ENCODE results near the gene ONECUT2.

The ONECUT2 gene

GRCh38 chr18:57437402-57437765 lies 2.2 kb downstream of the ONECUT2 start:
- Histone ChIP-seq H4K20me1 (peaks cover 72% of the 10 kb centered on the region), H3K4me1 (peaks cover 34% of the 10 kb centered on the region), H3K36me3 (no peaks in the 10 kb centered on the region), H3K4me3 (peak overlapping the region; percentile 71), H3K27ac (no peak overlapping the region), H3K9ac (no peak overlapping the region), H3K4me2 (peak overlapping the region; percentile 97), H3K27me3 (peaks cover 94% of the 10 kb centered on the region), H3K9me3 (no peaks in the 10 kb centered on the region)
- TF ChIP-seq Cebpa-rat (IDR thresholded peaks at IDR 0.05) = no peak

- no peaks in the 10 kb centered on the region for H3K9me3 ChIP-seq
- 0 out of 2 replicates have a peak overlapping the region, but pooled peaks have one; percentile 12 for H3K27ac ChIP-seq
- H3K4me2 ChIP-seq = peak overlapping the region; percentile 97
- H3K4me3 ChIP-seq = peak overlapping the region; percentile 71
- peak overlapping the region; percentile 68; the same call in 1 of the 2 replicates for H3K9ac ChIP-seq
- TF ChIP-seq Cebpa-rat (IDR thresholded peaks at IDR 0.05) = no peak
- H3K4me1 ChIP-seq = peaks cover 34% of the 10 kb centered on the region
- H4K20me1 ChIP-seq = peaks cover 73% of the 10 kb centered on the region
- peaks cover 94% of the 10 kb centered on the region for H3K27me3 ChIP-seq
- H3K36me3 ChIP-seq = no peaks in the 10 kb centered on the region
Observed at GRCh38 chr18:57437766-57438671, 2.8 kb downstream of the ONECUT2 start.

DNA sequence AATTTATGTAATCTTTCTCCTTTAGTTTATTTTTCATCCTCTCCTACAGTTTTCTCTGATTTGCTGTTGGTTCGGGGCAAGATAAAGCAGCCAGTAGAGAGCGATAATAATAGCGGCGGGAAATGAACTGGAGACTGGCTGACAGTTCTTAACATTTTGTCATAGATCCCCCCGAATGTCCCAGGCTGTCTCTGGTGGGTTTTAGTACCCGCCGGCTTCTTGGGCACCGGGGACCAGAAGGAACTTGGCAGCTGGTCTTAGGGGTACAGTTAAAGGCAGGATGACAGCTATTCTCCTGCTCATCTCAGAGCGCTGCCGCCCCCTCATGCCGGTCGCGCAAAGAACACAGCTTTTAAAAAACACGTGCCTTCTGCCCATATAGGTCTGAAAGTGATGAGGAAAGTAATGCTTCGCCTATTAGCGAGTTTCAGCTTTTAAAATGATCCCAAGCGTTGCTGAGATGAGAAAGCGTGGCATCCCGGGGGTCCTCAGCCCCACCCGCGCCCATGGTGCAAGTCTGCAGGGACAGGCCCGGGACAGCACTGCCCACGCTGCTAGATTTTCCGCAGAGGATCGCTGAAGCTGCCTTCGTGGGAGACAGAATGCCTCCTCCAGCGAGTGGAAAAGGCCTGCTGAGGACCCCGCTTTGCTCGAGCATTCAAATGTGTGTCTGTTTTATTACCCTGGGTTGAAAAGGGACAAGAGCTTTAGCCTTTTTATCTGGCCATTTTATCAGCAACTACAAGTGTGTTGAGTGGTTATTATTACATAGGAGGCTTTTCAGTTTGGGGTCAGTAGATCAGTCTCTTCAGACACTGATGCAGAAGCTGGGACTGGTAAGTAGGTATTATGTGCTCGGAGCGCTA lies 3.8 kb downstream of the ONECUT2 start:
- peak overlapping the region; percentile 97 for H3K4me2 ChIP-seq
- H3K4me1 ChIP-seq = peaks cover 33% of the 10 kb centered on the region
- H3K27ac ChIP-seq = no peak overlapping the region
- peaks cover 94% of the 10 kb centered on the region for H3K27me3 ChIP-seq
- H4K20me1 ChIP-seq = peaks cover 73% of the 10 kb centered on the region
- no peaks in the 10 kb centered on the region for H3K9me3 ChIP-seq
- H3K4me3 ChIP-seq = peak overlapping the region; percentile 71
- TF ChIP-seq Cebpa-rat (IDR thresholded peaks at IDR 0.05) = no peak
- H3K9ac ChIP-seq = 0 out of 2 replicates have a peak overlapping the region, but pooled peaks have one; percentile 68
- no peaks in the 10 kb centered on the region for H3K36me3 ChIP-seq

DNA sequence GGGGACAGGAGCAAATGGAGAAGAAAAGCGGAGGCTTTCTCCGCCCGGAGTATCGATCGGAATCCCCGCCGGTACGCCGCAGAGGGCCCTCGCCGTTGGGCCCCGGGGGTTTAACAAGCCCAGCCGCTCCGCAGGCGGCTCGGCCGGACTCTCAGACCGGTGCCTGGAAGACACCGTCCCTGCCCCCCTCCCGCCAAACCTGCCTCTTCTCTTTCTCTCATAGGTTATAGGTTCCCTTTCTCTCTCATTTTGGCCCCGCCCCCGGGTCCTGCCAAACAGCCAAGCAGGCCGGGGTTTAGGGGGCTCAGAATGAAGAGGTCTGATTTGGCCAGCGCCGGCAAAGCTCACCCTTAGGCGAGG lies 4.4 kb downstream of the ONECUT2 start:
- H3K4me2 ChIP-seq = no peak overlapping the region
- no peak overlapping the region for H3K27ac ChIP-seq
- peaks cover 94% of the 10 kb centered on the region for H3K27me3 ChIP-seq

GRCh38 chr18:57439985-57440330 lies 4.8 kb downstream of the ONECUT2 start:
- peaks cover 94% of the 10 kb centered on the region for H3K27me3 ChIP-seq
- H3K9me3 ChIP-seq = no peaks in the 10 kb centered on the region
- no peak overlapping the region for H3K9ac ChIP-seq
- no peak for TF ChIP-seq Cebpa-rat (IDR thresholded peaks at IDR 0.05)
- H3K36me3 ChIP-seq = no peaks in the 10 kb centered on the region
- no peak overlapping the region for H3K27ac ChIP-seq
- no peak overlapping the region for H3K4me2 ChIP-seq
- H3K4me3 ChIP-seq = no peak overlapping the region
- H4K20me1 ChIP-seq = peaks cover 73% of the 10 kb centered on the region
- peaks cover 26% of the 10 kb centered on the region for H3K4me1 ChIP-seq

More for the DNA sequence above, 4.4 kb downstream of the ONECUT2 start:
- H3K4me3 ChIP-seq = no peak overlapping the region
- H3K9me3 ChIP-seq = no peaks in the 10 kb centered on the region
- H3K4me1 ChIP-seq = peaks cover 27% of the 10 kb centered on the region
- TF ChIP-seq Cebpa-rat (IDR thresholded peaks at IDR 0.05) = no peak
- H3K9ac ChIP-seq = no peak overlapping the region
- H4K20me1 ChIP-seq = peaks cover 72% of the 10 kb centered on the region
- H3K36me3 ChIP-seq = no peaks in the 10 kb centered on the region

- Histone ChIP-seq H3K4me3 (no peak overlapping the region), H3K27me3 (peaks cover 97% of the 10 kb centered on the region), H3K9me3 (no peaks in the 10 kb centered on the region), H3K4me2 (peak overlapping the region; percentile 65), H3K36me3 (no peaks in the 10 kb centered on the region), H4K20me1 (peaks cover 73% of the 10 kb centered on the region), H3K9ac (no peak overlapping the region), H3K27ac (no peak overlapping the region), H3K4me1 (peaks cover 26% of the 10 kb centered on the region)
- TF ChIP-seq Cebpa-rat (IDR thresholded peaks at IDR 0.05) = no peak
Observed at GRCh38 chr18:57440331-57441070, 5.3 kb downstream of the ONECUT2 start.

GRCh38 chr18:57441071-57441794 lies 6.1 kb downstream of the ONECUT2 start:
- Histone ChIP-seq H3K4me1 (peaks cover 26% of the 10 kb centered on the region), H3K9ac (no peak overlapping the region), H3K4me3 (peak overlapping the region; percentile 52), H3K36me3 (no peaks in the 10 kb centered on the region), H4K20me1 (peaks cover 80% of the 10 kb centered on the region), H3K9me3 (no peaks in the 10 kb centered on the region), H3K4me2 (peak overlapping the region; percentile 65), H3K27me3 (peaks cover 96% of the 10 kb centered on the region), H3K27ac (no peak overlapping the region)
- TF ChIP-seq Cebpa-rat (IDR thresholded peaks at IDR 0.05) = no peak

GRCh38 chr18:57443247-57443646 lies 8.1 kb downstream of the ONECUT2 start:
- Histone ChIP-seq H3K9me3 (no peaks in the 10 kb centered on the region), H3K27ac (no peak overlapping the region), H3K4me1 (peaks cover 16% of the 10 kb centered on the region), H3K4me2 (no peak overlapping the region), H4K20me1 (peaks cover 83% of the 10 kb centered on the region), H3K4me3 (no peak overlapping the region), H3K27me3 (peaks cover 76% of the 10 kb centered on the region), H3K9ac (no peak overlapping the region), H3K36me3 (no peaks in the 10 kb centered on the region)
- no peak for TF ChIP-seq Cebpa-rat (IDR thresholded peaks at IDR 0.05)

- H3K36me3 ChIP-seq = no peaks in the 10 kb centered on the region
- H3K27ac ChIP-seq = no peak overlapping the region
- H3K9me3 ChIP-seq = no peaks in the 10 kb centered on the region
- peaks cover 11% of the 10 kb centered on the region for H3K4me1 ChIP-seq
- H3K4me2 ChIP-seq = no peak overlapping the region
- peaks cover 79% of the 10 kb centered on the region for H4K20me1 ChIP-seq
- no peak for TF ChIP-seq Cebpa-rat (IDR thresholded peaks at IDR 0.05)
- H3K9ac ChIP-seq = no peak overlapping the region
- H3K4me3 ChIP-seq = no peak overlapping the region
- H3K27me3 ChIP-seq = peaks cover 71% of the 10 kb centered on the region
Observed at GRCh38 chr18:57443702-57444101, 8.5 kb downstream of the ONECUT2 start.
